ENCODE results near the gene RIN3. TPM values are rescaled to one million over a fixed set of nuclear protein-coding genes. Genes with fewer than 3 reads are reported as not detected.

The RIN3 gene
- total and polyA plus RNA-seq, 10 donors, result 17.2 to 117 (median 75.7) TPM

- H3K36me3 ChIP-seq, result peaks cover 0 to 97% (median 29%) of the 10 kb centered on the region in 6 donors
- no peaks in the 10 kb centered on the region for H3K9me3 ChIP-seq
- H3K27me3 ChIP-seq (replicated peaks in 1 of 7), result no peaks in the 10 kb centered on the region
- H3K4me1 ChIP-seq, result peaks cover 11 to 75% (median 41%) of the 10 kb centered on the region in 6 donors
- peak; percentile 30 for DNase-seq
- no peak overlapping the region for H3K4me3 ChIP-seq
- intact Hi-C loops (cut with DNase I; ENCODE audit: low total_unique reads), result no loop called here
- peak overlapping the region in 3 of 8 donors; percentile 63 to 82 (median 72) for H3K27ac ChIP-seq
- WGBS, 5 donors, result 89 to 96% (median 93%) methylated on average over 3 of the region's 3 CpGs
- TF ChIP-seq POLR2A (IDR thresholded peaks at IDR 0.05), result no peak
- TF ChIP-seq POLR2AphosphoS5 (IDR thresholded peaks at IDR 0.05), result no peak
- no peak for TF ChIP-seq CTCF (IDR thresholded peaks at IDR 0.05 in 8 of 11, conservative IDR thresholded peaks at IDR 0.05 in 3 of 11)
Measured at GRCh38 chr14:92578511-92578910, 64.9 kb downstream of the RIN3 start.

DNA sequence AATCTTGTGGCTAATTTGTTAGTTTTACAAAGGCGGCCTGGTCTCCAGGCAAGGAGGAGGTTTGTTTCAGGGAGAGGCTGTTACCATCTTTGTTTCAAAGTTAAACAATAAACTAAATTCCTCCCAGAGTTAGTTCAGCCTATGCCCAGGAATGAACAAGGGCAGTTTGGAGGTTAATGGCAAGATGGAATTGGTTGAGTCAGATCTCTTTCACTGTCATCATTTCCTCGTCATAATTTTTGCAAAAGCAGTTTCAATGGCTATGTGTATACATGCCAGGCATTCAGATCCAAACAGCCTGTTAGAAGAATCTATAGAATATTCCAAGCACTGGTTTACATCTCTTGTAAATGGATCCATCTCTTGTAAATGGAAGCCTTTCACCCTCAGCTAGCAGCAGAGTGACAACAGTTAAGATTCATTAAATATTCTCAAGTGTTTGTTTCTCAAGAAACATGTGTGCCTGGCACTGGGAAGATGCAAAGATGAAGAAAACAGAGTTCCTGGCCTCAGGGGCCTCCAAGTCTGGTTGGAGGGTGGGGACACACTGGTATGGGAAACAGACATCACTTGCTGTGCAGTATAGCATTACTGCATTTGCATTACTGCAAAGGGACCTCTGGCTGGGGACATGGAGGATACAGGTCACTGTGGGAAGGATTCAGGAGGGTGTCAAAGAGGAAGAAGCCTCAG is 65.8 kb downstream of the RIN3 start:
- Histone ChIP-seq H3K36me3 (peaks cover 0 to 97% (median 29%) of the 10 kb centered on the region in 6 donors), H3K4me3 (no peak overlapping the region), H3K27me3 (replicated peaks in 1 of 7) (no peaks in the 10 kb centered on the region), H3K4me1 (peaks cover 11 to 82% (median 46%) of the 10 kb centered on the region in 6 donors), H3K27ac (no peak overlapping the region), H3K9me3 (no peaks in the 10 kb centered on the region)
- WGBS, 5 donors, result 87 to 99% (median 98%) methylated on average over 2 of the region's 2 CpGs
- TF ChIP-seq CTCF (IDR thresholded peaks at IDR 0.05 in 8 of 11, conservative IDR thresholded peaks at IDR 0.05 in 3 of 11), result no peak
- no peak for TF ChIP-seq POLR2AphosphoS5 (IDR thresholded peaks at IDR 0.05)
- TF ChIP-seq POLR2A (IDR thresholded peaks at IDR 0.05), result no peak
- intact Hi-C loops (cut with DNase I; ENCODE audit: low total_unique reads), result no loop called here
- peak; percentile 20 for DNase-seq

- TF ChIP-seq CTCF (IDR thresholded peaks at IDR 0.05 in 8 of 11, conservative IDR thresholded peaks at IDR 0.05 in 3 of 11), result no peak
- Histone ChIP-seq H3K4me3 (no peak overlapping the region), H3K4me1 (peaks cover 11 to 89% (median 64%) of the 10 kb centered on the region in 6 donors), H3K27ac (peak overlapping the region in 2 of 8 donors; percentile 62 to 75), H3K36me3 (peaks cover 0 to 90% (median 29%) of the 10 kb centered on the region in 6 donors), H3K9me3 (no peaks in the 10 kb centered on the region), H3K27me3 (replicated peaks in 1 of 7) (no peaks in the 10 kb centered on the region)
- WGBS, 5 donors, result 77 to 89% (median 86%) methylated on average over 7 of the region's 7 CpGs
- DNase-seq, result peak; percentile 47
- intact Hi-C loops (cut with DNase I; ENCODE audit: low total_unique reads), result no loop called here
Measured at GRCh38 chr14:92581206-92581605, 67.6 kb downstream of the RIN3 start.

DNA sequence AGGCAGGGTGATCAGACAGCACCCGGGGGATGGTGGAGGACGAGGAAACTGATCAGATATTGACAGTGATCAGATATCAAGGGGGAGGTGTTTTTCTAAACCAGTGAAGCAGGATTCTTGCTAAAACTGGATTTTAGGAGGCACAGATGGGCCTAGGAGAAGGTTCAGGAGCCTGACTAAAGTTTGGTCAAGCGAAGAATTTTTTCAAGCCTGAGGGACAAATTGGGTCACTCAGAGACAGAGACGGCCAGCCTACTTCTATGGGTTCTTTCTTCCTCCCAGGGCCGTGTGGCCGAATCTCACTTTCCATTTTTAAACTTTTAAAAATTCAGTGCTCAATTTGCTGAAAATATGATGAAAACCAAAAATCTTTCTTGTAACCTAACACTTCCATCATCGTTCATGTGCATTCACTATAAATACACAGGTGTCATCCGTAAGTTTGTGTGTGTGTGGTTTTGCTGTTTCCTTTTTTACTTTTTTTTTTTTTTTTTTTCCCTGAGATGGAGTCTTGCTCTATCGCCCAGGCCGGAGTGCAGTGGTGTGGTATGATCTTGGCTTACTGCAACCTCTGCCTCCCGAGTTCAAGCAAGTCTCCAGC is 68.5 kb downstream of the RIN3 start:
- DNase-seq, result peak; percentile 29
- intact Hi-C loops (cut with DNase I; ENCODE audit: low total_unique reads), result no loop called here
- Histone ChIP-seq H3K36me3 (peaks cover 0 to 82% (median 29%) of the 10 kb centered on the region in 6 donors), H3K27ac (peak overlapping the region in 5 of 8 donors; percentile 11 to 75 (median 59)), H3K4me3 (no peak overlapping the region), H3K4me1 (peaks cover 11 to 89% (median 65%) of the 10 kb centered on the region in 6 donors), H3K27me3 (replicated peaks in 1 of 7) (no peaks in the 10 kb centered on the region), H3K9me3 (no peaks in the 10 kb centered on the region)
- WGBS, 5 donors, result 62 to 71% (median 66%) methylated on average over 11 of the region's 11 CpGs
- TF ChIP-seq POLR2AphosphoS5 (IDR thresholded peaks at IDR 0.05) (no peak), POLR2A (IDR thresholded peaks at IDR 0.05) (no peak), CTCF (IDR thresholded peaks at IDR 0.05 in 8 of 11, conservative IDR thresholded peaks at IDR 0.05 in 3 of 11) (no peak)

All from spleen (tissue), 11 donors.